ENCODE results near the gene COQ4.
"Not testable (repeated sequence)": the region's sequence is repeated elsewhere in the genome, so short reads cannot be mapped to it uniquely, and the experiment has no call there.

Gene COQ4

DNA sequence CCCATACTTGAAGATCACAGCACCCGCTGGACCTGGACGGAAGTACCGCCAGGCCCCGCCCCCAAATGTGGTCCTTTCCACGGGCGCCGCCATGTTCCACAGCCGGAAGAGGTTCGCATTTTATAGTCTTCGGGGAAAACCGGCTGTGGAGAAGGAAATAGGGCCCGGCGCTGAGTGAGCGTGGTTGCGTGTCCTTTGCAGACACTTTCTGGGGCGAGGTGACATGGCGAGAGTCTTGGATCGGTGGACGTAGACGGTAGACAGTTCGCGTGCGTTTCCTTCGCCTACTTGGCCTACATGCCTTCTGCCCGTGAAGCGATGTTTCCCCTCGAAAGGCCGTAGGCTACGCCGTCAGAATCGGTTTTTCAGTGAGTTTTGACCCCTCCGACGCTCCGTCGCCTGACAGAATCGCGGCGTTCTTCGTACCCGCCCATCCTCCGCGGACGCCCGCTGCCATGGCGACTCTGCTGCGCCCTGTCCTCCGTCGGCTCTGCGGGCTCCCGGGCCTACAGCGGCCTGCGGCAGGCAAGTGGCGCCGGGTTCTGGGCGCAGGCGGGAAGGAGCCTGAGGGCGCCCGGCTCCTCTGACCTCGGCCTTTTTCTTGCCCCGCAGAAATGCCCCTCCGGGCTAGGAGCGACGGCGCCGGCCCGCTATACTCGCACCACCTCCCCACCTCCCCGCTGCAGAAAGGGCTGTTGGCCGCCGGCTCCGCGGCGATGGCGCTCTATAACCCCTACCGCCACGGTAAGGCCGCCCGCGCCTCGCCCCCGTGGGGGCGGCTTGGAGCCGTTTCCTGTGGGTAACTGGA is at the start of gene COQ4, which contains the start of gene TRUB2:
COQ4 (plus strand) TSS at position 436 of the 808 bp plus-strand sequence; CDS start at position 456, 20 bp downstream.
TRUB2 (minus strand) TSS at position 44 of the 808 bp plus-strand sequence; CDS start at position 5, 39 bp downstream.
- DNase-seq = peak; percentile 99

DNA sequence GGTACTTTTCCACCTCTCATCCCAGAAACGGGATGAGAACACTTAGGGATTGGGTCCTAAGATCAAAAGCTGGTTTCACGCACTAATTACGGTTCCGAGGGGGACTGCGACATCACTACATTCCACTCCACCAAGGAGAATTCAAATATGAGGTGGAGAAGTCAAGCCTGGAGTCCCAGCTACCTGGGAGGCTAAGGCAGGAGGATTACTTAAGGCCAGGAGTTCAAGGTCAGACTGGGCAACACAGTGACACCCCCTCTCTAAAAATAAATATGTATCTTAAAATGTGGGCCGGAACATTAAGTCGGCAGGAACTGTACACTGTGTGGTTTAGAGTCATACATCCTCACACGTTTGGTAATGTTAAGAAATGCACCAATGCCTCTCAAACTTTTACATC is 48.4 kb upstream of the COQ4 start:
- no peak for DNase-seq

DNA sequence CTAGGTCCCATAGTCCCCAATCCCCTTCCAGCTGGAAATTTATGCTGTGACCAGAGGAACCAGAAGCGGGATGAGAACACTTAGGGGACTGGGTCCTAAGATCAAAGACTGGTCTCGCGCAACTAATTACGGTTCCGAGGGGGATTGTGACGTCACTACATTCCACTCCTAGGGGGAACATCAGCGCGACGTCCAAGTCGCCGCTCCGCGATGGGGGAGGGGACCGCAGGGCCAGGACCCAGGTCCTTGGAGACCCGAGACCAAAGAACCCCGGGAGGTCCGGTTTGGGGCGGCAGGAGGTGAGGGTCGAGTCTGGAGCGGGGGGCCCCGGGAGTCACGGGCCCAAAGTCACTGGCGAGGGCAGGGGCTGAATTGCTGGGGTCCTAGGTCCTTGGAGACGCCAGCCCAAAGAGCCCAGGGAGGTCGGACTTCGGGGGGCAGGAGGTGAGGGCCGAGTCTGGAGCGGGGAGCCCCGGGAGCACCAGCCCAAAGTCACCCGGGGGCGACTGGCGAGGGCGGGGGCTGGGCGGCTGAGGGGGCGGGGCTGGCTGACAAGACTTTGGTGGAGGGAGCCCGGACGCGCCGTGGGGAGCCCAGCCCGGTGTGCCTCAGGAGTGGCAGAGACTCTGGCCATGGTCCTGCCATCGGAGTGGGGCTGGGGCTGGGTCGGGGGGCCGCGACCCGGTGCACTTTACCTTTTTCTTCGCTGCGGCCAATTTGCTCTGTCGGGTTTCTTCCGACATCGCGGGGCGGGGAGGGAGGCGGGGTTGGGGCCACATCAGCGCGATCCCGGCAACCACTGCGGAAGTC is 47.2 kb upstream of the COQ4 start, which contains the start of gene GOLGA2:
GOLGA2 (minus strand) TSS at position 810 of the 810 bp plus-strand sequence; CDS start at position 779, 31 bp downstream.
- DNase-seq = peak; percentile 49

DNA sequence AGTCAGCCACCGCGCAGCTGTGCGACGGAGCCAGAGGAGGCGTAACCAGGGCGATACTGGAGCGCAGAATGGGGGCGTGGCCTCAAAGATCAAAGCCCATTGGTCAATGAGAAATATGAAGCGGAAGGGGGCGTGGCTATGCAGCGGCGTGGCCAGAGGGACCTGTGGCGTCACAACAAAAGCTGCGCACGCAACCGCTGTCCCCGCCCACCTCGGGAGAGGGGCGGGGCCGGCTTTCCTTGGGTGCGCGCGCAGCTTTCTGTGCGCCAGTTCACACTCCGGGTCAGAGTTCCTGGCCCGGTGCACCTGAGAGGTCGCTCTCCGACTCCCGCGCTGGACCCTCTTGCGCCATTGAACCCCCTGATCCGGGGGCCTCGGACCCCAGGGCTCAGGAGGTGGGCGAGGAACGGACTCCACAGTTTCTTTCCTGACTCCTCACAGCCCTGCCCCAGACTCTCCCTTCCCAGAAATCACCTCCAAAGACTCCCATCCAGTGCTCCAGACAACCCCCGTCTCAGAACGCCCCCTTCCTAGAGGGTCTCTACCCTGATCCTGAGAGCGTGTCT is 46.5 kb upstream of the COQ4 start, which contains the start of gene SWI5:
SWI5 (plus strand) TSS at position 269 of the 566 bp plus-strand sequence.
- DNase-seq = peak; percentile 99

DNA sequence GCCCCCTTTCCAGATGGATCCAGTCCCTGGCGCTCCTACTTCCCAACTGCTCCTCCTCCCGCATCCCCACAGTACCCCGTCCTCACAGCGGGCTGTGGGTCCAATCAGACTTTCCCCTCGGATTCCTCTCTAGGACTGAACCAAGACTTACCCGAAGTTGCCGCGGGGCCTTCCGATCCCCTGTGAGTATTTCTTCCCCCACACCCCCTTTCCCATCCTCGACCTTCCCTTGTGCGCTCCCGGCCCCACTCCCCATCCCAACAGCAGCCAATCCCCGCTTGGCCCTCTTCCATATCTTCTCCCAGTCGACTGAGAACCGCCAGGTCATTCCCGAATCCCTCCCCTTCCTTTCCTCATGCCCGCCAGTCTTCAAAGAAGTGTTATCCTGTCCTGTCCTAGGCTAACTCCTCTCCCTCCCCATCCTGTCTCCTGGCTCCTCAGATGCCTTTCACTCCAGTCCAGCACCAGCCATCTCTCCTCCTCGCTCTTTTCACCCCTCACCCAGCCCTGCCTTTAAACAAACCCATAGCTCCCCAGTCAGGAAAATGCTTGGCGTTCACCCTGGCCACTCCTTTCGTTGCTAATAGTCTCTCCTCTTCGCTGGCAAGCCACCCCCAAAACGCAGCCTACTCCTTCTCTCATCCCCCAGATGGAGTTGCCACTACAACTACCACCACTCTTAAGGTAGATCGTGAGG is 45.9 kb upstream of the COQ4 start:
- DNase-seq = peak; percentile 15

DNA sequence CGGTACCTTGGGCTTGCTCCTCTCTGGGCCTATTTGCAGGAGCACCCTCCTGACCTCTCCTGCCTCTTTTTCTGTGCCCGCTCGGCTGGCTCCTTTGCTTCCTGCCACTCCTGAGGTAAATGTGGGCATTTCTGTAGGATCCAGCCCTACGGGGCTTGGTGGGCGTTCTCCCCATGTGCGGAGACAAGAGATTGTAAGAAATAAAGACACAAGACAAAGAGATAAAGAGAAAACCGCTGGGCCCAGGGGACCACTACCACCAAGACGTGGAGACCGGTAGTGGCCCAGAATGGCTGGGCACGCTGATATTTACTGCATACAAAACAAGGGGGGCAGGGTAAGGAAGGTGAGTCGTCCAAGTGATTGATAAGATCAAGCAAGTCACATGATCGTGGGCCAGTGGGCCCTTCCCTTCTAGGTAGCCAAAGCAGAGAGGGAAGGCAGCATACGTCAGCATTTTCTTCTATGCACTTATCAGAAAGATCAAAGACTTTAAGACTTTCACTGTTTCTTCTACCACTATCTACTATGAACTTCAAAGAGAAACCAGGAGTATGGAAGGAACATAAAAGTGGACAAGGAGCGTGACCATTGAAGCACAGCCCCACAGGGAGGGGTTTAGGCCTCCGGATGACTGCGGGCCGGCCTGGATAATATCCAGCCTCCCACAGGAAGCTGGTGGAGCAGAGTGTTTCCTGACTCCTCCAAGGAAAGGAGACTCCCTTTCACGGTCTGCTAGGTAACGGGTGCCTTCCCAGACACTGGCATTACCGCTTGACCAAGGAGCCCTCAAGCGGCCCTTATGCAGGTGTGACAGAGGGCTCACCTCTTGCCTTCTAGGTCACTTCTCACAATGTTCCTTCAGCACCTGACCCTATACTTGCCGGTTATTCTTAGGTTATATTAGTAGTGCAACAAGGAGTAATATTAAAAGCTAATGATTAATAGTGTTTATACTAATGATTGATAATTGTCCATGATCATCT is 43.3 kb upstream of the COQ4 start:
- not testable (repeated sequence) for DNase-seq

DNA sequence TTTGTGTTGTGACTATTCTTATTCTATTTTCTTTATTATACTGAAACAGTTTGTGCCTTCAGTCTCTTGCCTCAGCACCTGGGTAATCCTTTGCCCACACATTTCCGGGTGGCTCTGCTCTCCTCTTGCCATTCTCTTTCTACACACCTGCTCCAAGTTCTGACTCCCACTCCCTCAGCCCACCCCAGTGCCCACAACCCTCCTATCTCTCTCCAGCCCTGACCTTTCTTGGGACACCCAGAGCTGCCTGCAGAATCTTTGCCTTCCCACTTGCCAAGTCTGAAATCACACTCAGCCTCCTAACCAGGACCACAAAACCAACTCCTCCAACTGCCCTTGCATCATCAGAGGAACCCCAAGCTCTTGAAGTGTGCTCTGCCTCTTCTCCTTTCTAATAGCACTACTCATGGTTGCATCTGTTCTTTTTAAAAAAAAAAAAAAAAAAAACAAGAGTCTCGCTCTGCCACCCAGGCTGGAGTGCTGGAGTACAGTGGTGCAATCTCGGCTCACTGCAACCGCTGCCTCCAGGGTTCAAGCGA is 42.5 kb upstream of the COQ4 start:
- DNase-seq = no peak

DNA sequence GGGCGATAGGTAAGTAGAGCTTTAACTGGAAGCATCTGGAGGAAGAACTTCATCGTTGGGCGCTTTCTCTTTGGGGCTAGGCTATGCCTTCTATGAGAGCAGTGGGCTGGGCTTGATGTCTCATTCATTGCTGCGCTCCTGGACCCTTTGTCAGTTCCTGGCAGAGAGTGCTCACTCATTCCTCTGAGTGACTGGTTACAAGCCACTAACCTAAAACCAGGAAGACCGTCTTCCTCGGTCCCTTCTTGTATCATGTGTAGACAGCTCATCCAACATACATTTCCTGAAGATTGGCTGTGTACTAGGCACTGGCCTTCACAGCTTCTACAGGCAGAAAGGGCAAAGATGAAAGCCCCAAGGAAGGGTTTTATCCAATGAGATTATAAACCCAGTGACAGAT is 40.1 kb upstream of the COQ4 start:
- DNase-seq = no peak

DNA sequence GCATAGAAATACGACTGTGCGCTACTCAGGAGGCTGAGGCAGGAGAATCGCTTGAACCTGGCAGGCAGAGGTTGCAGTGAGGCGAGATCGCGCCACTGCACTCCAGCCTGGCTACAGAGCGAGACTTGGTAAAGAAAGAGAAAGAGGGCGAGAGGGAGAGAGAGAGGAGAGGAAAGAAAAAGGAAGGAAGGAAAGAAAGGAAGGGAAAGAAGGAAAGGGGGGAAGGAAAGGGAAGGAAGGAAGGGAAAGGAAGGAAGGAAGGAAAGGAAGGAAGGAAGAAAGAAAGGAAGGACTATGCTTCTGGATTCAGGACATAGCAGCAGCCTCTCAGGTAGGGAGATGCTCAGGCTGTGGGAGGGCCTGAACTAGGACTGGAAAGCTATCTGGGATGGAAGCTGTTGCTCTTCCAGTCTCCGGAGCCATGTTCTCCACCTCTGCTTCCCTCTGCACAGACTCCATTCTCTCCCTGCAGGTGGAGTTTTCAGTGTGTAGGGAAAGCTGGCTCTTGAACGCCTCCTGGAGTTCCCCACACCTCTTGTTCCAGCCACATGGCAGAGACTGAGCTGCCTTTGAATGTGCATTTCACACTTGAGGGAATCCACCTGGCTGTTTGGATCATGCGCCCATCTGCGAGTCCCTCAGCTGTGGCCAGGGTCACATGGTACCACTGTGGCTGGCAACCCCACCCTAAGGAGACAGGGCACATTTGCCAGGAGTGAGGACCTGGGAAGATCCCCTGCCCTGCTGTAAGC is 37.4 kb upstream of the COQ4 start:
- DNase-seq = no peak

DNA sequence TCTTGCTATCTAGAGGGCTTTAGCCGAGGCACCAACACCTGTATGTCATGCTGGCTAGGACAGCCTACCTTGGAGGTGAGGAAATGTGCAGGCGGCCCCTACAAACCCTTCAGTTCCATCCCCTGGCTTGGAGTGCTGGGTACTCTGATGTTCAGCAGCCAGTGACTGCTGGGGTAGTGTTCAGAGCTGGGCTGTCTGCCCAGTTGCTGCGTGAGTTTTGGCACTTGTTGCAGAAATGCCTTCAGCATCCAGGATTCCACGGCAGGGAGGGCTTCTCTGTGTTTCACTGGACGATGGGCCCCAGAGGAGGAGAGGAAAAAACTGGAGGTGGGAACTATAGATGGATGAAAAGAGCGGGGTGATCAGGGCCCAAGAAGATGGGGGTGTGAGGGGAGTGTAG is 36.2 kb upstream of the COQ4 start:
- DNase-seq = no peak

DNA sequence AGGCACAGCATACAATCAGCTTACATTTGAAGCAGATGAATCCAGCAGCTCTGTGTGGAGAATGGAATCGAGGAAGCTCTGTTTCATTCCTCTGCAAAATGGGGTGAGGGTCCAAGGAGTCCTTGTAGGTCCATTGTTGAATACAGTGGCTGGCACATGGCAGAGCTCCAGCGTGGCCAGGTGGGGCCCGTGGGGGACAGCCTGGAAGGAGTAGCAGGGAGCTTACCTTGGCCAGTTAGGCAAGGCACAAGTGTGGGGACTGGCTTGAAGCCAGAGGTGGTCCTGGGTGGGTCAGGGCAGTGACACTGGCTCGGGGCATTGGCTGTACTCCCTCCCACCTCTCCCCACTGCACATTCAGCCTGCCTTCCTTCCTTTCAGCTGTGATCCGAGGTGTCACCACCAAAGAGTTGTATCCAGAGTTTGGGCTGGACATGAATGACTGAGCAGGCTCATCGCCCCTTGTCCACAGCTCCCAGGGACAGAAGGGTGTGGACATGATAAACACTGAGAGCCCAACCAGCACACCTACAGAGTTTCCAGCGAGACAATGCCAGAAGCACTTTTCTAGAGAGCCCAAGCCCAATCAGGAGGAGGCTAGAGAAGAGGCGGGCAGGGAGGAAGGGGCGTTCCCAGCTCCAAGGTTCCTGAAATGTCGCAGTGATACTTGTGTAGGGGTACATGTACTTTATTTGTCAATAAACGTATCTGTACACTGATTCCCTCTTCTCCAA is 34.2 kb upstream of the COQ4 start:
- no peak for DNase-seq

DNA sequence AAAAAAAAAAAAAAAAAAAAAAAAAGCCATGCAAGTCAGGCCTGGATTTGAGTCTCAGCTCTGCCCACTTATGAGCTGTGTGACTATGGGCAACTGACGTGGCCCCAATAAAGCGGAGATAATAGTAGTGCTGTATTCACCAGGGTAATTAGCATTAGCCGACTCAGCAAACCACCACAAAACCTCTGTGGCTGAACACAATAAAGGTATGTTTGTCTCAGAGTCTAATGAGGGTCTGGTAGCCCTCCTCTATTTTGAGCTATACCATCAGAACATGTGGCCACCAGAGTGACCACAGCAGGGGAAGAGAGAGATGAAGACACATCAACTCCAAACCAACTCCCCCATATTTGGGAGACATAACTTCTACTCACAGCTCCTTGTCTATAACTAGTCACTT is 30.6 kb upstream of the COQ4 start:
- DNase-seq = no peak

DNA sequence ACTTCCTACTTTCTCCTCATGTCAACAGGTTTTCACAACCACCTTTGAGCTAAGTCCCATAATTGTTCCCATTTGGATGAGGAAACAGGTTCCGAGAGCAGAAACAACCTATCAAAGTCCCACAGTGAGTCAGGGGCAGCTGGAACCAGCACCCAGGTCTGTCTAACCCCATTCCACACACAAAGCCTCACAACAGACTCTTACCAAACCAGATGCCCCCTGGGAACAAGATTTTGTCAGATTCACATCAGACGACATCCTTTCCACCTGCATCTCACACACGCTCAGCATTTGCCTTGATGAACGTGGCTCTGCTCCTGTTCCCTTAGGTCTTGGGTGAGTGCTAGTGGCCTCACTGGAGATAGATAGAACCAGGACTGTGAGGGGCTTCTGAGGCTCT is 29.5 kb upstream of the COQ4 start:
- DNase-seq = no peak

DNA sequence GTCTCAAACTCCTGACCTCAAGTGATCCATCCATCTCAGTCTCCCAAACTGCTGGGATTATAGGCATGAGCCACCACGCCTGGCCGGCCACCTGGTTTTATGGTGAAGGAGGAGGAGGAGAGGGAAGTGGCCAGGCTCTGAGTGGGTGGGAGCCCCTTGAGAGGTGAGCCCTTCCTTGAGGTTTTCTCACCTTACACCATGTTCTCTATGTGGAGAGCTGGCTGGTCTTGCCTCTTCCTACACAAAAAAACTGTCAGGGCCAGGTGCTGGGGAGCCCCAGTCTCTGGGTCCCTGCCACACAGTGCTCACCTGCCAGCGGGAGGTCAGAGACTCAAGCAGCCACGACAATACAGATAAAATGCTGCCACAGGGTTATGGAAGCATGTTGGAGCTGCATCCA is 28.5 kb upstream of the COQ4 start:
- DNase-seq = no peak

DNA sequence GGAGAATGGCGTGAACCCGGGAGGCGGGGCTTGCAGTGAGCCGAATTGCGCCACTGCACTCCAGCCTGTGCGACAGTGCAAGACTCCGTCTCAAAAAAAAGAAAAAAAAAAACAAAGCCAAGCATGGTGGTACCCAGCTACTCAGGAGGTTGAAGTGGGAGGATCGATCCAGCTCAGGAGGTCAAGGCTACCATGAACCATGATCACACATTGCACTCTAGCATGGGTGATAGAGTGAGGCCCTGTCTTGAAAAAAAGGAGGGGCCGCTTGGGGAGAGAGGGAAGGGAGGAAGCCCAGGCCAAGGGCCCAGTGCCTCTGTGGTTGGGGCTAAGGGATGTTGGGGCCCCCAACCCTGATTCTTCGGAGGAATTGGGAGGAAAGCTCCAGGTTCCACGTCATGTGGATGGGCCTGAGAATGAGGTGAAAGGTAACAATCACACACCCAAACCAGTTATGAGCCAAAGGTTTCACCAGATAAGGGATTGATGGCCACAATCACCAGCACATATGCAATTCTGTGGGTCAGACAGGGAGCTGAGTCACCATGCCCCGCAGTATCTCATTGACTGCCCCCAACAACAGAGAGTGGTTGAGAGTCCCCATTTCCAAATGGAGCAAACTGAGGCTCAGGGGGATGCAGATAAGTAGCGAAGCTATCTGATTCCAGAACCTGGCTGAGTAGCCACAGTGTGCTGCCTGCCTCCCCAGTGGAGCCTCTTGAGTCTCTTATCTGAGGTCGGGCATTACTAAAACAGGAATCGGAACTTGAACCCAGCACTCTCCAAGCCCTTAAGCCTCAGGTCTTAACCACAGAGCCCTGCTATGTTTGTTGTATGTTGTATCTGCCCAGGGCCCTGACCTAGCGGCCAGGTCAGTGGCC is 26.1 kb upstream of the COQ4 start:
- no peak for DNase-seq

DNA sequence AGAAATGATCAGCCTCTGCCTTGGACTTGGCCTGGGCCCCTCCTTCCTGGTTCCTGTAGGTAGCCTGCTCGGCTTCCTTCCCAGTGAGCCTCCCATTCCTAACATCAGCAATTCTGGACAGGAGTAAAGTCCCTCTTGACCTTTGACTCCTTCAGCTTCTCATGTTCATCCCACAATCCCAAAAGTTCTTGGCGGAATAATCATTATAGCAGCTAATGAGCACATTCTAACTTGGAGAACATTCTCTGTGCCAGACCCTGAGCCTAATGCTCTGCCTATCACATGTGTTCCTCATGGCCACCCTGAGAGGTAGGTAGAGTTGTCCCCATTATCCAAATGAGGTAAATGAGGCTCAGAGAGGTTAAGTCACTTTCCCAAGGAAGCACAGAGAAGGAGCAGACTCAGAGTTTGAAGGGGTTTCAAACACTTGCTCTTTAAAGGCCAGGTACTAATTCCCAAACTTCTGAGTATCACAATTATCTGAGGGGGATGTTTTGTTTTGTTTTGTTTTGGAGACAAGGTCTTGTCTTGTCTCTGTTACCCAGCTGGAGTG is 25.3 kb upstream of the COQ4 start:
- DNase-seq = no peak

DNA sequence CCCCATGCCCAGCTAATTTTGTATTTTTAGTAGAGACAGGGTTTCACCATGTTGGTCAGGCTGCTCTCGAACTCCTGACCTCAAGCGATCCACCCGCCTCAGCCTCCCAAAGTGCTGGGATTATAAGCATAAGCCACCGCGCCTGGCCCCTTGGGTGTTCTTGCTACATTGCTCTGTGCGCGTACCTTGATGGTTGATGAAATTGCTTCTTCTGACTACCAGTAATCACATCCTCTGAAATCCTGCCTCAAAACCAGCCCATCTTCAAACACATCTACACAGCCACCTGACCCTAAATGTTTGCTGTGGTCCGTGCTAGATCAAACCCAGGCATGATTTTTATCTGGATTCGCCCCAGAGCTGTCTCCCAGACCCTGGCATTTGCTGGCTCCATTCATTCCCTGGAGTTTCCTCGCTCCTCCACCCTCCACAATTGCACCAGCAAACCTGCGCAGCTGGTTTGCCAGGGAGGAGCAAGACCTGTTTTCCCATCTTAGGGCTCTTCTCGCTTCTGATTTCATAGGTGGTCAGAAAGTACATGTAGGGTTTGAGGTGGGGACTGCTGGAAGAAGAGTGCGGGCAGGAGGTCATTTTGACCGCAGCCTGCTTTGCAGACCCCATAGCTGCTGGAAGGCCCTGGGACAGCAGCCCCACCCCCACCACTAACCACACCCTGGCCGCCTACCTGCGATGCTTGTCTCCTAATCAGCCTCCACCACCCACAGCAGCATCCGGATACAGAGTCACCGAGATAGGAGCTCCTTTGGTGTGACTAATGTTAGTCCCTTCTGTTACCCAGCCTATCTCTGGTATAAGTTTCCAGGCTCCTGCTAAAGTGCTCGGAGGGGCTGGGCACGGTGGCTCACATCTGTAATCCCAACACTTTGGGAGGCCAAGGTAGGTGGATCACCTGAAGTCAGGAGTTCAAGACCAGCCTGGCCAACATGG is 23.8 kb upstream of the COQ4 start:
- DNase-seq = no peak
